OCI-LY1 (cell line): Measurements from ENCODE around the gene CACNA2D3.

Experiments
- H2AFZ ChIP-seq: fragments of 200-600 bp; sonication (generic), shearing (Covaris generic); 2 replicates; pipeline ENCODE4 v1.6.0; 2014; ENCODE audit warnings: antibody characterized with exemption, mild to moderate bottlenecking, low read length
- H3F3A ChIP-seq: fragments of 200-600 bp; sonication (generic), shearing (Covaris generic); 2 replicates; pipeline ENCODE4 v1.6.0; 2014; ENCODE audit warnings: mild to moderate bottlenecking, antibody characterized with exemption, low read length, moderate library complexity; ENCODE audit not compliant: insufficient read depth
- H3K27ac ChIP-seq: fragments of 200-600 bp; sonication (generic); 2 replicates; pipeline ENCODE4 v1.5.1; 2014; ENCODE audit warnings: low read length, mixed run types, mild to moderate bottlenecking, low read depth; ENCODE audit not compliant: poor library complexity, severe bottlenecking
- H3K27me3 ChIP-seq: fragments of 200-600 bp; sonication (generic); 2 replicates; pipeline ENCODE4 v1.6.0; 2014; ENCODE audit warnings: antibody characterized with exemption, mild to moderate bottlenecking, low read length, moderate library complexity; ENCODE audit not compliant: insufficient read depth
- H3K36me3 ChIP-seq: fragments of 200-600 bp; sonication (generic); 2 replicates; pipeline ENCODE4 v1.6.1; 2014; ENCODE audit warnings: mild to moderate bottlenecking, antibody characterized with exemption, low read length, moderate library complexity, mixed read lengths; ENCODE audit not compliant: insufficient read depth
- H3K4me1 ChIP-seq: fragments of 200-600 bp; sonication (generic); 2 replicates; pipeline ENCODE4 v1.5.1; 2014; ENCODE audit warnings: mild to moderate bottlenecking, low read length, moderate library complexity; ENCODE audit not compliant: insufficient read depth, severe bottlenecking
- H3K4me2 ChIP-seq: fragments of 200-600 bp; sonication (generic), shearing (Covaris generic); 2 replicates; pipeline ENCODE4 v1.6.1; 2014; ENCODE audit warnings: low read length
- H3K4me3 ChIP-seq: fragments of 200-600 bp; sonication (generic); 2 replicates; pipeline ENCODE4 v1.5.1; 2014; ENCODE audit warnings: low read length, low read depth, mild to moderate bottlenecking, mixed read lengths; ENCODE audit not compliant: poor library complexity, severe bottlenecking
- H3K79me2 ChIP-seq: fragments of 200-600 bp; shearing (Covaris generic); 2 replicates; pipeline ENCODE4 v1.6.1; 2016; ENCODE audit warnings: mixed run types, low read length, mixed read lengths; ENCODE audit not compliant: insufficient read depth
- H3K9ac ChIP-seq: fragments of 200-600 bp; sonication (generic), shearing (Covaris generic); 2 replicates; pipeline ENCODE4 v1.6.1; 2014; ENCODE audit warnings: mild to moderate bottlenecking, low read length, mixed read lengths
- H3K9me2 ChIP-seq: fragments of 200-600 bp; sonication (generic), shearing (Covaris generic); 2 replicates; pipeline ENCODE4 v1.6.1; 2014; ENCODE audit warnings: low read depth, mild to moderate bottlenecking, low read length, mixed read lengths
- H3K9me3 ChIP-seq: fragments of 200-600 bp; shearing (Covaris generic); 2 replicates; pipeline ENCODE4 v1.6.1; 2014; ENCODE audit warnings: low read length, mixed read lengths
- H4K20me1 ChIP-seq: fragments of 200-600 bp; sonication (generic), shearing (Covaris generic); 2 replicates; pipeline ENCODE4 v1.6.0; 2016; ENCODE audit warnings: mild to moderate bottlenecking, low read length; ENCODE audit not compliant: insufficient read depth
- CTCF ChIP-seq: fragments of 200-600 bp; sonication (generic), shearing (Covaris generic); IDR thresholded peaks from 2 replicates; pipeline ENCODE4 v1.5.1; 2017; ENCODE audit warnings: mild to moderate bottlenecking, antibody characterized with exemption, low read length, moderate library complexity, mixed read lengths
- EZH2 ChIP-seq: fragments of 200-600 bp; sonication (generic), shearing (Covaris generic); IDR thresholded peaks from 2 replicates; pipeline ENCODE4 v1.8.0; 2017; ENCODE audit warnings: borderline replicate concordance, mixed run types, mild to moderate bottlenecking, antibody characterized with exemption, low read length, moderate library complexity, mixed read lengths

The CACNA2D3 gene

GRCh38 chr3:54681706-54682105 lies 559.4 kb downstream of the CACNA2D3 start:
- no peaks in the 10 kb centered on the region for H3K36me3 ChIP-seq
- no peaks in the 10 kb centered on the region for H4K20me1 ChIP-seq
- no peak overlapping the region for H3K4me2 ChIP-seq
- no peak overlapping the region for H3K27ac ChIP-seq
- no peaks in the 10 kb centered on the region for H3K9me2 ChIP-seq
- TF ChIP-seq CTCF, result no peak
- no peak for TF ChIP-seq EZH2
- no peaks in the 10 kb centered on the region for H3K4me1 ChIP-seq
- no peaks in the 10 kb centered on the region for H3K79me2 ChIP-seq
- H3K4me3 ChIP-seq, result no peak overlapping the region
- H3K27me3 ChIP-seq, result no peaks in the 10 kb centered on the region
- no peak overlapping the region for H3K9ac ChIP-seq
- no peak overlapping the region for H2AFZ ChIP-seq
- no peaks in the 10 kb centered on the region for H3F3A ChIP-seq
- H3K9me3 ChIP-seq, result no peaks in the 10 kb centered on the region

- Histone ChIP-seq H3F3A (no peaks in the 10 kb centered on the region), H3K79me2 (no peaks in the 10 kb centered on the region), H3K27ac (no peak overlapping the region), H3K36me3 (no peaks in the 10 kb centered on the region), H3K4me1 (no peaks in the 10 kb centered on the region), H3K4me2 (no peak overlapping the region), H2AFZ (no peak overlapping the region), H3K9me3 (no peaks in the 10 kb centered on the region), H3K9ac (no peak overlapping the region), H3K27me3 (no peaks in the 10 kb centered on the region), H3K4me3 (no peak overlapping the region), H4K20me1 (no peaks in the 10 kb centered on the region), H3K9me2 (no peaks in the 10 kb centered on the region)
- TF ChIP-seq EZH2, result no peak
- no peak for TF ChIP-seq CTCF
Observed at GRCh38 chr3:54685213-54685612, 562.9 kb downstream of the CACNA2D3 start.

- H3K36me3 ChIP-seq, result no peaks in the 10 kb centered on the region
- H3K4me1 ChIP-seq, result no peaks in the 10 kb centered on the region
- no peaks in the 10 kb centered on the region for H3K9me3 ChIP-seq
- H2AFZ ChIP-seq, result no peak overlapping the region
- H3K9ac ChIP-seq, result no peak overlapping the region
- no peaks in the 10 kb centered on the region for H3K27me3 ChIP-seq
- H3K27ac ChIP-seq, result no peak overlapping the region
- H3F3A ChIP-seq, result no peaks in the 10 kb centered on the region
- no peaks in the 10 kb centered on the region for H4K20me1 ChIP-seq
- no peak overlapping the region for H3K4me2 ChIP-seq
- no peaks in the 10 kb centered on the region for H3K79me2 ChIP-seq
- no peaks in the 10 kb centered on the region for H3K9me2 ChIP-seq
- H3K4me3 ChIP-seq, result no peak overlapping the region
- no peak for TF ChIP-seq CTCF
- no peak for TF ChIP-seq EZH2
Observed at GRCh38 chr3:54691289-54691771, 569.0 kb downstream of the CACNA2D3 start.
